GM19467 (cell line): Measurements from ENCODE around the gene VAPA.

Experiments used
- ATAC-seq: cut with Tn5 transposase; IDR thresholded peaks from one replicate; pipeline ENCODE4 v1.9.1; 2021; ENCODE audit warnings: mild to moderate bottlenecking, moderate library complexity; ENCODE audit not compliant: unreplicated experiment

The VAPA gene

GRCh38 chr18:9931678-9932077 is 17.9 kb downstream of the VAPA start:
- ATAC-seq, result no peak

- ATAC-seq, result no peak
Observed at GRCh38 chr18:9933865-9934264, 20.0 kb downstream of the VAPA start.

DNA sequence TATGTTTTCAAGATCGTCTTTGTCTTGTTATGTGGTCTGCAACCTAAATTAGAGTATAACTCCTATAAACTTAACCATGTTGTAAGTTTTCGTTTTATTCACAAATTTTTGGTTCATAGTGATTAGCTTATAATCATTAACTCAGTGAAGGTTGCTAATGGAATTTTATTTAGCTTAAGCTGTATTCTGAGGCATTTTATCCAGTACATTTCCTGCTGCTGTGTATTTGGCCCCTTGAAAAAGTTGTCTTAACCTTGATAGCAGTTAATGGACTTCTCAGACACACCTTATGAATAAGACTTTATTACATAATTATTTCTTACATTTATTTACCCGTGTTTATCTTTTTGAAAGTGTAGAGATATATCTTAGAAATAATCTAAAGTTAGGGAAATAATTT is 20.5 kb downstream of the VAPA start:
- no peak for ATAC-seq

GRCh38 chr18:9941103-9941502 is 27.3 kb downstream of the VAPA start:
- ATAC-seq, result no peak

GRCh38 chr18:9941660-9942059 is 27.8 kb downstream of the VAPA start:
- no peak for ATAC-seq

- no peak for ATAC-seq
Observed at GRCh38 chr18:9943311-9943710, 29.5 kb downstream of the VAPA start.

DNA sequence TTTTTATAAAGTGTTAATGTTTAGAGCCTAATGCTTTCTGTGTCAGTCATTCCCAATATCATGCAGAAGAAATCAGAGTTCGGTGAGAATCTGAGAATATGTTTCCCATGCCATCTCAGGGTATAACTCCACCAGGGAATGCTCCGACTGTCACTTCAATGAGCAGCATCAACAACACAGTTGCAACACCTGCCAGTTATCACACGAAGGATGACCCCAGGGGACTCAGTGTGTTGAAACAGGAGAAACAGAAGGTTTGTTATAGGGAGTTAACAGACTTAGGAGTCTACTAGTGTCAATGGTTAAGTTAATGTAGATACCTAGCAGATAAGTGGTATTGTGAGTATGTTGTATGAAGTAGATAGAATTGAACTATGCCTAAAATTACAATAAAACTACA is 31.0 kb downstream of the VAPA start:
- ATAC-seq, result no peak

DNA sequence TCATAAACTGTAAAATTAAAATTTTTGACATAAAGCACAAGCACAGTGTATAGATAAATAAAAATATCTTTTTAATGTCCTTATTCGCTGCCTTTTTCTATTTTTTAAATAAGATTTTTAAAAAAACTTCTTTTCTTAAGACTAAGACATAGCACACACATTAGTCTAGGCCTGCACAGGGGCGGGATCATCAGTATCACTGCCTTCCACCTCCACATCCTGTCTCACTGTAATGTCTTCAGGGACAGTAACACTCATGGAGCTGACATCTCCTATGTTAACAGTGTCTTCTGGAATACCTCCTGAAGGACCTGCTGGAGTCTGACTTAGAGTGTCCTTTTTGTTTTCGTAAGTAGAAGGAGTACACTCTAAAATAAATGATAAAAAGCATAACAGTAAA is 33.0 kb downstream of the VAPA start:
- no peak for ATAC-seq

DNA sequence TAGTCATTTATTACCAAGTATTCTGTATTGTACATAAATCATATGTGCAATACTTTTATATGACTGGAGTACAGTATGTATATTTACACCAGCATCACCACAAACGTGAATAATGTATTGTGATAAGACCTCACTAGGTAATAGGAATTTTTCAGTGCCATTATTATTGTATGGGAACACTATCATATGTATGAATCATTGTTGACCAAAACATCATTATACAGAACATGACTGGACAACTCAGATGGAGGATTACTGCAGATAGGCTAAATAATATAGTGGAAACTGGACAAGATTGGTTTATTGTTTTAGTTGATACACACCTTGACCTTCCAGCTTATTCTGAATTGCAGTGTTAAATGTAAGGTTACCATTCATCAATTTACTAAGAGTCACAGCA is 33.4 kb downstream of the VAPA start:
- no peak for ATAC-seq

DNA sequence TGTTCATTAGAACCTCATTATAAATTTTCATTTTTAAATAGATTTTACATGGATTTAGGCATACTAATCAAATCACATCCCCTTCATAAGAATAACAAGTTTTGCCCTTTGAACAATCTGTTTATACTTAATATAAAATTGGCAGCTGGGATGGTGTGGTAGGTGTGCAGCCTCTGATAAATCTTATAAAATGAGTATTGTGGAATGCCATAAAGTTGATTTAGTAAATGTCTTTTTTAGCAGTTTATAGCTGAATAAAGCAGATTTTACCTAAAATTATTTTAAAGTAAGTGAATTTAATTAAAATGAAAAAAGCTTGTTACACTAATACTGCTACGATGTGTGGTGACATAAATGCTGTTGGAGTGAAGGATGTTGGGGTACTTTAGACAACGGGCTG is 35.5 kb downstream of the VAPA start:
- ATAC-seq, result no peak

GRCh38 chr18:9949861-9950260 is 36.0 kb downstream of the VAPA start:
- no peak for ATAC-seq

GRCh38 chr18:9950289-9951016 is 36.6 kb downstream of the VAPA start:
- ATAC-seq, result no peak

- no peak for ATAC-seq
Observed at GRCh38 chr18:9951022-9951859, 37.4 kb downstream of the VAPA start.

DNA sequence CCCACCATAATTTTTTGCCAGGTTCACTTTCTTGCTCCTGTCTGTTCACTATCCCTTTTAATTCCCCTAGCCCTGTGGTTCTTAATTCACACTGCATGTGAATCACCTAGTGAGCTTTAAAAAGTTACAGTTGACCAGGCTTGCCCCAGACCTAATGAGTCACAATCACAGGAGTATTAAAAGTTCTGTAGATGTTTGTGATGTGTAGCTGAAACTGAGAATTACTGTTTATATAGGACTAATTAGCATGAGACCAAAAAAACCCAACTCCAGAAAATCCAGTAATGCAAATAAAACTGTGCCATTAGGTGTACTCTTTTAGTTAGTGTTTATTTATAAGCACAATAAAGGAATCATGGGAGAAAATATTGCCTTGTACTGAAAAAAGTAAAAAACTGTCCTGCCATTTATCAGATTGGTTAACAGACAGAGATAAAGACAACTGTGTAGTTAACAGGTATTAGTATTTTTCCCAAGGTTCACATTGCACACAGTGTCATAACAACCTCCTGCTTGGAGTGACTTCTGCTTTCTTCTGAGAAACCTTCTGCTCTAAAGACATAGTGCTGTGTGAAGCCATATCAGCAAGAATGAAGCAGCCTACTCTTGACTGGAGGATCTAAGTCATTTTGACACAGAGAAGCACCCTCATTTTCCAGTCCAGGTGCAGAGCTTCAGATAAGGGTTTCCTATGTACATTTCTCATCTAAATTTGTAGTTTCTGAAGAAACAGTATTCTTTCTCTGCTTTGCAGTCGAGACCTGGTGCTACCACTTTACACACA is 39.0 kb downstream of the VAPA start:
- ATAC-seq, result no peak

DNA sequence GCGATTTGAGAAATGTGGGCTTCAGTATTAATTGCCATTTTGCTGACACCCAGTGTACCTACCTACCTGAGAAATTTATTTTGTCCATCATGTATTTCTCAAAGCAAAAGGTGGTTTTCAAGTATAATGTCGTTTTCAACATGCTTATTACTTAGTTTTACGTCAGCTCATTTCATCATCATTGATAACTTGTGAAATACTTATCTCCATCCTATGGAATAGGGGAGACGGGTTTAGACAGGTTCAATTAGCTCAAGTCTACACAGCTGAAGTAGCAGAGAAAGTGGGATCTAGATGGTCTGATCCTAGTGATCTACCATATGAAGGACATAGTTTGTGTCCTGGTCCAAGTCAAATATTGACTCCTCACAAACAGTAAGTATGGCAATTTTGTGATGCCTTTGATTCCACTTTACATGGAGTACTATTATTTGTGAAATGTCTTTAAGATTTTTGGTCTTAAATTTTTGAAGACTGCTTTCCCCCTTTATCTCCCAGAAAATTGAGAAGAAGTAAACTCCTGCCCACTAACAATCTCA is 45.1 kb downstream of the VAPA start:
- ATAC-seq, result no peak

- no peak for ATAC-seq
Observed at GRCh38 chr18:9959564-9959963, 45.7 kb downstream of the VAPA start.

GRCh38 chr18:9960258-9960904 is 46.6 kb downstream of the VAPA start:
- no peak for ATAC-seq

- ATAC-seq, result no peak
Observed at GRCh38 chr18:9961041-9961440, 47.2 kb downstream of the VAPA start.

GRCh38 chr18:9965711-9966624 is 52.2 kb downstream of the VAPA start:
- ATAC-seq, result no peak
